Vagina (tissue), 2 donors: Measurements from ENCODE around the gene SLC23A2.

Experiments used
- CTCF ChIP-seq, 3 experiments: fragments of 450-650 bp in 2 of 3; fragments of 200-600 bp in 1 of 3; sonication (generic) in 1 of 3; IDR thresholded peaks; one replicate each; pipeline ENCODE4 v1.5.1; 2017 to 2019; ENCODE audit warnings: antibody characterized with exemption in 3 of 3, mild to moderate bottlenecking in 2 of 3, moderate library complexity in 2 of 3
- POLR2A ChIP-seq, 2 donors: fragments of 450-650 bp; IDR thresholded peaks; one replicate each; pipeline ENCODE4 v1.6.1; 2017; ENCODE audit warnings: antibody characterized with exemption in 2 of 2, mild to moderate bottlenecking in 2 of 2, moderate library complexity in 2 of 2
- POLR2AphosphoS5 ChIP-seq, 2 donors: sonication (generic); formaldehyde crosslinking; IDR thresholded peaks; one replicate each; pipeline ENCODE4 v1.9.0; 2017; ENCODE audit warnings: antibody characterized with exemption in 2 of 2, mild to moderate bottlenecking in 2 of 2, low read depth in 1 of 2; ENCODE audit not compliant: insufficient read depth in 1 of 2

- no peak for TF ChIP-seq POLR2A (IDR thresholded peaks at IDR 0.05)
- TF ChIP-seq CTCF (IDR thresholded peaks at IDR 0.05) = no peak
- no peak for TF ChIP-seq POLR2AphosphoS5 (IDR thresholded peaks at IDR 0.05; ENCODE audit: insufficient read depth in 1 of 2, low read depth in 1 of 2)
Measured at GRCh38 chr20:4883051-4883450, 118.3 kb downstream of the SLC23A2 start.
